Measurements from ENCODE around the gene C12orf76. TPM values are rescaled to one million over a fixed set of nuclear protein-coding genes. Genes with fewer than 3 reads are reported as not detected.

The C12orf76 gene
- total and polyA plus RNA-seq, 2 of the 13 experiments (the other 11 are each of a cell fraction or from before 2014, with no cell fraction given) = 15.8 to 38.4 TPM

- TF ChIP-seq ARID5B (CRISPR knock-in tag; IDR thresholded peaks at IDR 0.05) (peak; percentile 82), PAXIP1 (CRISPR knock-in tag; conservative IDR thresholded peaks at IDR 0.05) (peak; percentile 91), NFKB2 (CRISPR knock-in tag; IDR thresholded peaks at IDR 0.05; ENCODE audit: borderline replicate concordance) (no peak), ZNF841 (CRISPR knock-in tag; IDR thresholded peaks at IDR 0.05; ENCODE audit: borderline replicate concordance) (no peak), MIXL1 (CRISPR knock-in tag; IDR thresholded peaks at IDR 0.05) (peak; percentile 52; the same call in 1 of the 2 replicates), ZUFSP (CRISPR knock-in tag; IDR thresholded peaks at IDR 0.05; ENCODE audit: borderline replicate concordance) (no peak), JUN (CRISPR knock-in tag; IDR thresholded peaks at IDR 0.05) (no peak), TARDBP (CRISPR knock-in tag; IDR thresholded peaks at IDR 0.05) (peak; percentile 58; the same call in 1 of the 2 replicates), ZMYM2 (CRISPR knock-in tag; IDR thresholded peaks at IDR 0.05) (peak; percentile 93), CEBPZ (IDR thresholded peaks at IDR 0.05; ENCODE audit: low read length) (no peak), IRF1 (CRISPR knock-in tag; IDR thresholded peaks at IDR 0.05; ENCODE audit: low read depth) (no peak), NFIB (CRISPR knock-in tag; IDR thresholded peaks at IDR 0.05; ENCODE audit: borderline replicate concordance) (no peak), TBP (CRISPR knock-in tag; IDR thresholded peaks at IDR 0.05) (no peak), RFX1 (IDR thresholded peaks at IDR 0.05) (no peak), ZFP41 (CRISPR knock-in tag; IDR thresholded peaks at IDR 0.05; ENCODE audit: borderline replicate concordance) (no peak), KAT7 (CRISPR knock-in tag; IDR thresholded peaks at IDR 0.05; ENCODE audit: borderline replicate concordance) (no peak), KLF13 (CRISPR knock-in tag; IDR thresholded peaks at IDR 0.05) (no peak)
Observed at GRCh38 chr12:110035534-110036104, 12.7 kb downstream of the C12orf76 start (continued).

Measured in HepG2 (cell line).